Small intestine (tissue), 7 donors: ENCODE measurements around the gene CPAMD8. TPM values are rescaled to one million over a fixed set of nuclear protein-coding genes. Genes with fewer than 3 reads are reported as not detected.
"Not testable (repeated sequence)": the region's sequence is repeated elsewhere in the genome, so short reads cannot be mapped to it uniquely, and the experiment has no call there.

Source experiments
- DNase-seq, 2 donors: peaks; one replicate each; pipeline versions ENCODE4 v3.0.0 to v3.0.0-alpha.2; 2013
- FAIRE-seq: peaks from 2 replicates; lab custom pipeline; 2012; peaks lifted over from hg19 to GRCh38; lab: Jason Lieb, UNC
- H3K27ac ChIP-seq, 3 donors: one replicate each; pipeline ENCODE4 v1.5.1; 2013; ENCODE audit warnings: low read length in 2 of 3, mild to moderate bottlenecking in 2 of 3, control low read depth in 1 of 3, inconsistent platforms in 1 of 3, low read depth in 1 of 3, moderate library complexity in 1 of 3
- H3K27me3 ChIP-seq, 3 donors: one replicate each; pipeline ENCODE4 v1.6.1; 2013; ENCODE audit warnings: low read length in 3 of 3, inconsistent platforms in 1 of 3; ENCODE audit not compliant: control insufficient read depth in 3 of 3, insufficient read depth in 3 of 3
- H3K36me3 ChIP-seq, 3 donors: one replicate each; pipeline ENCODE4 v1.6.1; 2013; ENCODE audit warnings: low read length in 3 of 3, inconsistent platforms in 1 of 3, low read depth in 1 of 3, mild to moderate bottlenecking in 1 of 3, moderate library complexity in 1 of 3; ENCODE audit not compliant: control insufficient read depth in 3 of 3, insufficient read depth in 2 of 3
- H3K4me1 ChIP-seq, 3 donors: one replicate each; pipeline ENCODE4 v1.6.1; 2013; ENCODE audit warnings: low read length in 2 of 3, inconsistent platforms in 1 of 3, low read depth in 1 of 3, mild to moderate bottlenecking in 1 of 3, moderate library complexity in 1 of 3; ENCODE audit not compliant: control insufficient read depth in 3 of 3, insufficient read depth in 2 of 3
- H3K4me3 ChIP-seq, 3 donors: one replicate each; pipeline ENCODE4 v1.5.1; 2013; ENCODE audit warnings: low read length in 3 of 3, control low read depth in 1 of 3, inconsistent platforms in 1 of 3, low read depth in 1 of 3, mild to moderate bottlenecking in 1 of 3, moderate library complexity in 1 of 3
- H3K9me3 ChIP-seq, 2 donors: one replicate each; pipeline ENCODE4 v1.6.1; 2013; ENCODE audit warnings: low read depth in 1 of 2, low read length in 1 of 2; ENCODE audit not compliant: control insufficient read depth in 2 of 2, insufficient read depth in 1 of 2
- WGBS, 3 donors: extraction: QIAGEN DNeasy Blood & Tissue Kit; methylation state at CpG; one replicate each; pipeline ENCODE4 v1.1.7; 2013; 5-methylcytosine and 5-hydroxymethylcytosine counted together
- polyA plus RNA-seq, 4 donors: library from polyadenylated mRNA; stranded (reverse) in 3 of 4; unstranded in 1 of 4; fragments of 200-250 nt in 3 of 4; fragments of 120-200 nt in 1 of 4; gene quantifications; one replicate each; pipeline versions ENCODE4 v1.2.1 to v1.2.3, GENCODE V29; 2013
- donor health status: healthy with polysubstance abuse.
- donor health status: control.
- donor health status: control.
- donor health status: Bipolar disorder and iron deficiency.
- donor health status: healthy.

The CPAMD8 gene
- polyA plus RNA-seq, 4 donors = 0.45 to 7.1 (median 3.1) TPM

DNA sequence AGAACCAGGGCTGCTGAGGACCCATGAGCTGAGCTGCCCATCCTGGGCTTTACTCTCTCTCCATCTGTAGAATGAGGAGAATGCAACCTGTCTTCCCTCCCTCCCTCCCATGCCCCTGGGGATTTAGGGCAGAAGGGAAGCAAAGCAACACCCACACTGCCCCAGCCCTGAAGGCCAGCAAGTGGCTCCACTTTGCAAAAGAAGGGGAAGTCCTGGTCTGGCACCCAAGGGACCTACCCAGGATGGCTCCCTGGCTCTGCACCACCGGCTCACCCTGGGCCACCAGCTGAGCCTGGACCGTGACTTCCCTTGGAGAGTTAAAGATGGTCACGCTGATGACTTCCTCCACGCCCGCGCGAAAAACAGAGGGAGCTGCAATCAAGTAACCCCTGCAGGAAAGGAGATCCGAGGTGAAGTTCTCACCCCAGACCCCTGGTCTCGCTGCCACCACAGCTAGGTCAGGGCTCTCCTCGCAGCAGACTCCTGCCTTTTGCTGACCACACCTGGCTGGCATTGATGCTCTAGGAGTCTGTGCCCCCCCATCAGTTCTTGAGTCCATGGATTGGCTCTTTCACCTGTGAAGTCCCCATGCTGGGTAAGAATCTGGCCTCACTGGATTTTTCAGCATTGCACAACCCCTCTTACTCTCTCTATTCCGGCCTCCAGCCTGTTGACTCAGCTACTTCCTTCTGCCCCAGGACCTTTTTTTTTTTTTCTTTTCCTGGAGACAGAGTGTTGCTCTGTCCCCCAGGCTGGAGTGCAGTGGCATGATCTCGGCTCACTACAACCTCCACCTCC lies 4.6 kb downstream of the CPAMD8 start:
- no peak overlapping the region for H3K27ac ChIP-seq
- H3K36me3 ChIP-seq = no peaks in the 10 kb centered on the region
- H3K9me3 ChIP-seq = peaks cover 0 to 24% of the 10 kb centered on the region in 2 donors
- WGBS, 3 donors = 72 to 92% (median 81%) methylated on average over 6 to 12 of the region's 12 CpGs
- H3K4me1 ChIP-seq = no peaks in the 10 kb centered on the region
- peaks cover 5 to 19% (median 17%) of the 10 kb centered on the region in 3 donors for H3K27me3 ChIP-seq
- no peak overlapping the region for H3K4me3 ChIP-seq
- DNase-seq = no peak
- no peak for FAIRE-seq

DNA sequence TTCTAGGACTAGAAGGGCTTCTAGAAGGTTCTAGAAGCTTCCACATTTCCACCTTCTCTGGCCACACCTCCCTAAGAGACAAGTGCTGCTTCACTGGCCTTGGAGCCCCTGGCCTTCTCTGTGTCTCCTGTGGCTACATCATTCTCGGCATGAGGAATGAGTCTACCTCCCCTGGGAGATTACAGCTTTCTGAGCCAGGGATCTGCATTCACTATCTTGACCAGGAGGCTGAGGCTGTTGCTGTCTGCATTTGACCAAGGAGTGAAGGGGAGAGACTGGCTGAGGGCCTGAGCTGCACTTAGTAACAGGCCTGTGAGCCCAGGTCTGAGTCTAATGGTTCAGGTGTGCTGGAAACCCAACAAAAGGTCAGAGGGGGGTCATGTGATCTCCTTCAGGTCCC lies 5.3 kb downstream of the CPAMD8 start:
- WGBS, 3 donors = 84 to 92% (median 89%) methylated on average over 1 of the region's 1 CpG
- no peaks in the 10 kb centered on the region for H3K36me3 ChIP-seq
- FAIRE-seq (no peak), DNase-seq (no peak)
- no peaks in the 10 kb centered on the region for H3K4me1 ChIP-seq
- peaks cover 4 to 18% (median 17%) of the 10 kb centered on the region in 3 donors for H3K27me3 ChIP-seq
- peaks cover 0 to 24% of the 10 kb centered on the region in 2 donors for H3K9me3 ChIP-seq
- no peak overlapping the region for H3K27ac ChIP-seq
- no peak overlapping the region for H3K4me3 ChIP-seq

- FAIRE-seq = no peak
- H3K4me1 ChIP-seq = no peaks in the 10 kb centered on the region
These were observed 5.8 kb downstream of the CPAMD8 start for GRCh38 chr19:17020823-17021222.

GRCh38 chr19:17020385-17020784 lies 6.2 kb downstream of the CPAMD8 start:
- DNase-seq (no peak), FAIRE-seq (no peak)
- Histone ChIP-seq H3K27ac (no peak overlapping the region), H3K9me3 (peaks cover 0 to 24% of the 10 kb centered on the region in 2 donors), H3K36me3 (no peaks in the 10 kb centered on the region), H3K4me3 (no peak overlapping the region), H3K4me1 (no peaks in the 10 kb centered on the region), H3K27me3 (peaks cover 0 to 14% (median 9%) of the 10 kb centered on the region in 3 donors)

More at GRCh38 chr19:17020823-17021222, 5.8 kb downstream of the CPAMD8 start:
- Histone ChIP-seq H3K9me3 (peaks cover 0 to 24% of the 10 kb centered on the region in 2 donors), H3K4me3 (no peak overlapping the region), H3K36me3 (no peaks in the 10 kb centered on the region), H3K27ac (no peak overlapping the region), H3K27me3 (peaks cover 0 to 14% (median 13%) of the 10 kb centered on the region in 3 donors)
- no peak for DNase-seq
- WGBS, 3 donors = 85 to 88% (median 86%) methylated on average over 2 of the region's 2 CpGs

DNA sequence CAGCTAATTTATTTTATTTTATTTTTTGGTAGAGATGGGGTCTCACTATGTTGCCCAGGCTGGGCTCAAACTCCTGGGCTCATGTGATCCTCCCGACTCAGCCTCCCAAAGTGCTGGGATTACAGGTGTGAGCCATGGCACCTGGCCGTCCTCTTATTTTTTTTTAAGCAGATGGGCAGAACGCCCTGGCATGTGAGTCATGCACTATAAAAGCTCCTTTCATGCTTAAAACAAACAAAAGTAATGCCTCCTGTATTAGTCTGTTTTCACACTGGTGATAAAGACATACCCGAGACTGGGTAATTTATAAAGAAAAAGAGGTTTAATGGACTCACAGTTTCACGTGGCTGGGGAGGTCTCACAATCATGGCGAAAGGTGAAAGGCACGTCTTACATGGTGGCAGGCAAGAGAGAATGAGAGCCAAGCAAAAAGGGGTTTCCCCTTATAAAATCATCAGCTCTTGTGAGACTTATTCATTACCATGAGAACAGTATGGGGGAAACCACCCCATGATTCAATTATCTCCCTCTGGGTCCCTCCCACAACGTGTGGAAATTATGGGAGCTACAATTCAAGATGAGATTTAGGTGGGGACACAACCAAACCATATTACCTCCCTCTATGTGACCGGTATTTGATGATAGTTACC lies 12.3 kb downstream of the CPAMD8 start:
- H3K36me3 ChIP-seq, H3K4me3 ChIP-seq, H3K9me3 ChIP-seq, FAIRE-seq, H3K27me3 ChIP-seq, DNase-seq, H3K27ac ChIP-seq, H3K4me1 ChIP-seq: not testable (repeated sequence)
- WGBS, 3 donors = 30 to 60% (median 42%) methylated on average over 9 of the region's 9 CpGs

GRCh38 chr19:17011485-17011884 lies 15.1 kb downstream of the CPAMD8 start:
- 88 to 90% (median 88%) methylated on average over 16 of the region's 16 CpGs for WGBS, 3 donors
- FAIRE-seq (no peak), DNase-seq (no peak)
- no peaks in the 10 kb centered on the region for H3K4me1 ChIP-seq
- H3K9me3 ChIP-seq = peaks cover 0 to 2% of the 10 kb centered on the region in 2 donors
- H3K36me3 ChIP-seq = no peaks in the 10 kb centered on the region
- peaks cover 0 to 2% (median 0%) of the 10 kb centered on the region in 3 donors for H3K27me3 ChIP-seq
- H3K27ac ChIP-seq = no peak overlapping the region
- no peak overlapping the region for H3K4me3 ChIP-seq

- no peak overlapping the region for H3K27ac ChIP-seq
- peaks cover 0 to 2% of the 10 kb centered on the region in 2 donors for H3K9me3 ChIP-seq
- H3K4me1 ChIP-seq = no peaks in the 10 kb centered on the region
- H3K27me3 ChIP-seq = no peaks in the 10 kb centered on the region
- no peak for DNase-seq
- no peak overlapping the region for H3K4me3 ChIP-seq
- 79 to 88% (median 85%) methylated on average over 3 of the region's 3 CpGs for WGBS, 3 donors
- no peak for FAIRE-seq
- no peaks in the 10 kb centered on the region for H3K36me3 ChIP-seq
These were observed 20.0 kb downstream of the CPAMD8 start for GRCh38 chr19:17006579-17006978.

GRCh38 chr19:17005000-17005399 lies 21.6 kb downstream of the CPAMD8 start:
- H3K9me3 ChIP-seq = no peaks in the 10 kb centered on the region
- DNase-seq = no peak
- no peak for FAIRE-seq
- WGBS, 3 donors = 62 to 75% (median 69%) methylated on average over 3 of the region's 3 CpGs
- no peak overlapping the region for H3K4me3 ChIP-seq
- H3K36me3 ChIP-seq = no peaks in the 10 kb centered on the region
- no peaks in the 10 kb centered on the region for H3K27me3 ChIP-seq
- H3K4me1 ChIP-seq = no peaks in the 10 kb centered on the region
- H3K27ac ChIP-seq = no peak overlapping the region
